Nephron progenitor cell (in vitro differentiated cells): ENCODE measurements around the gene AHDC1.

Experiments used
- DNase-seq: peaks from one replicate; pipeline ENCODE4 v3.0.0; 2021
- H3K27ac Mint-ChIP-seq: 2 replicates; pipeline ENCODE4 v1.8.0; 2021; ENCODE audit warnings: mild to moderate bottlenecking, moderate library complexity, mixed read lengths
- H3K27me3 Mint-ChIP-seq: 2 replicates; pipeline ENCODE4 v1.8.0; 2021; ENCODE audit warnings: mild to moderate bottlenecking, low read depth, mixed read lengths; ENCODE audit not compliant: poor library complexity
- H3K36me3 Mint-ChIP-seq: 2 replicates; pipeline ENCODE4 v1.8.0; 2021; ENCODE audit warnings: low read depth, mixed read lengths
- H3K4me1 Mint-ChIP-seq: 2 replicates; pipeline ENCODE4 v1.8.0; 2021; ENCODE audit warnings: mixed read lengths
- H3K4me3 Mint-ChIP-seq: 2 replicates; pipeline ENCODE4 v1.8.0; 2021; ENCODE audit warnings: mild to moderate bottlenecking, moderate library complexity, mixed read lengths
- H3K9me3 Mint-ChIP-seq: 2 replicates; pipeline ENCODE4 v1.8.0; 2021; ENCODE audit warnings: mild to moderate bottlenecking, moderate library complexity, mixed read lengths
- CTCF ChIP-seq: fragments of 200-600 bp; sonication (generic); IDR thresholded peaks from 2 replicates; pipeline ENCODE4 v1.5.0; 2021; ENCODE audit warnings: antibody characterized with exemption

AHDC1 gene

GRCh38 chr1:27491748-27492700 lies 111.9 kb downstream of the AHDC1 start:
- H3K27me3 Mint-ChIP-seq: no peaks in the 10 kb centered on the region
- peak overlapping the region; percentile 96 for H3K27ac Mint-ChIP-seq
- no peak for DNase-seq
- H3K9me3 Mint-ChIP-seq: no peaks in the 10 kb centered on the region
- no peak for TF ChIP-seq CTCF
- H3K4me3 Mint-ChIP-seq: no peak overlapping the region
- H3K36me3 Mint-ChIP-seq: no peaks in the 10 kb centered on the region
- H3K4me1 Mint-ChIP-seq: peaks cover 47% of the 10 kb centered on the region

GRCh38 chr1:27489973-27490741 lies 113.8 kb downstream of the AHDC1 start, which contains the start of gene WASF2:
Gene WASF2, minus strand, starts transcription at chr1:27490167. Its CDS starts 61,277 bp downstream, at chr1:27428890.
- peak; percentile 96 for DNase-seq
- H3K36me3 Mint-ChIP-seq: peaks cover 9% of the 10 kb centered on the region

GRCh38 chr1:27489501-27489972 lies 114.4 kb downstream of the AHDC1 start:
- DNase-seq: no peak
- H3K4me3 Mint-ChIP-seq: peak overlapping the region; percentile 96
- peaks cover 39% of the 10 kb centered on the region for H3K4me1 Mint-ChIP-seq
- peaks cover 13% of the 10 kb centered on the region for H3K36me3 Mint-ChIP-seq
- H3K27me3 Mint-ChIP-seq: no peaks in the 10 kb centered on the region
- no peaks in the 10 kb centered on the region for H3K9me3 Mint-ChIP-seq
- TF ChIP-seq CTCF: no peak
- H3K27ac Mint-ChIP-seq: peak overlapping the region; percentile 60

More at GRCh38 chr1:27489973-27490741, 113.8 kb downstream of the AHDC1 start, which contains the start of gene WASF2:
- Mint-ChIP-seq H3K4me1 (peaks cover 39% of the 10 kb centered on the region), H3K27me3 (no peaks in the 10 kb centered on the region), H3K27ac (peak within 1 kb of the TSS; percentile 100), H3K9me3 (no peaks in the 10 kb centered on the region), H3K4me3 (peak within 1 kb of the TSS; percentile 96)
- TF ChIP-seq CTCF: no peak

- no peak for TF ChIP-seq CTCF
- peaks cover 47% of the 10 kb centered on the region for H3K4me1 Mint-ChIP-seq
- peak overlapping the region; percentile 60 for H3K27ac Mint-ChIP-seq
- DNase-seq: no peak
- H3K36me3 Mint-ChIP-seq: peaks cover 19% of the 10 kb centered on the region
- no peaks in the 10 kb centered on the region for H3K9me3 Mint-ChIP-seq
- H3K4me3 Mint-ChIP-seq: peak overlapping the region; percentile 96
- H3K27me3 Mint-ChIP-seq: no peaks in the 10 kb centered on the region
These were observed 115.7 kb downstream of the AHDC1 start for GRCh38 chr1:27487966-27488884.

GRCh38 chr1:27485363-27485762 lies 118.6 kb downstream of the AHDC1 start:
- Mint-ChIP-seq H3K4me3 (no peak overlapping the region), H3K36me3 (peaks cover 29% of the 10 kb centered on the region), H3K27ac (no peak overlapping the region), H3K27me3 (no peaks in the 10 kb centered on the region), H3K9me3 (no peaks in the 10 kb centered on the region), H3K4me1 (peaks cover 39% of the 10 kb centered on the region)
- no peak for TF ChIP-seq CTCF
- no peak for DNase-seq
